A549 (cell line): ENCODE results near the gene KANSL1.

Experiments used
- POLR2AphosphoS2 ChIP-seq: conservative IDR thresholded peaks from 2 replicates; pipeline ENCODE4 v1.6.1; 2012; ENCODE audit warnings: low read length, improper control_type of control experiment, inconsistent platforms
- TF ChIP-seq, protein P1 (sequence below): fragments of >200 bp; sonication (Bioruptor Twin); formaldehyde crosslinking; IDR thresholded peaks from 3 replicates; pipeline ENCODE4 v1.5.1; 2016
- TF ChIP-seq, protein P2 (sequence below): fragments of 450-650 bp; IDR thresholded peaks from 2 replicates; pipeline ENCODE4 v1.6.1; 2014; ENCODE audit warnings: antibody characterized with exemption

DNA sequence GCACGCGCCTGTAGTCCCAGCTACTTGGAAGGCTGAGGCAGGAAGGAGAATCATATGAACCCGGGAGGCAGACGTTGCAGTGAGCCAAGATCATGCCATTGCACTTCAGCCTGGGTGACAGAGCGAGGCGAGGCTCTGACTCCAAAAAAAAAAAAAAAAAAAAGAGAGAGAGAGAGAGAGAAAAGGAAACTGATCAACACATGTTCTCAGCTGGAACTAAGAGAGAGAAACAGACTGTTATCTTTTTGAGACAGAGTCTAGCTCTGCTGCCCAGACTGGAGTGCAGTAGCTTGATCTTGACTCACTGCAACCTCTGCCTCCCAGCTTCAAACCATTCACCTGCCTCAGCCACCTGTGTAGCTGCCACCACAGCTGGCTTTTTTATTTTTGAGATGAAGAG lies 133.7 kb downstream of the KANSL1 start:
- TF ChIP-seq, protein P1, sequence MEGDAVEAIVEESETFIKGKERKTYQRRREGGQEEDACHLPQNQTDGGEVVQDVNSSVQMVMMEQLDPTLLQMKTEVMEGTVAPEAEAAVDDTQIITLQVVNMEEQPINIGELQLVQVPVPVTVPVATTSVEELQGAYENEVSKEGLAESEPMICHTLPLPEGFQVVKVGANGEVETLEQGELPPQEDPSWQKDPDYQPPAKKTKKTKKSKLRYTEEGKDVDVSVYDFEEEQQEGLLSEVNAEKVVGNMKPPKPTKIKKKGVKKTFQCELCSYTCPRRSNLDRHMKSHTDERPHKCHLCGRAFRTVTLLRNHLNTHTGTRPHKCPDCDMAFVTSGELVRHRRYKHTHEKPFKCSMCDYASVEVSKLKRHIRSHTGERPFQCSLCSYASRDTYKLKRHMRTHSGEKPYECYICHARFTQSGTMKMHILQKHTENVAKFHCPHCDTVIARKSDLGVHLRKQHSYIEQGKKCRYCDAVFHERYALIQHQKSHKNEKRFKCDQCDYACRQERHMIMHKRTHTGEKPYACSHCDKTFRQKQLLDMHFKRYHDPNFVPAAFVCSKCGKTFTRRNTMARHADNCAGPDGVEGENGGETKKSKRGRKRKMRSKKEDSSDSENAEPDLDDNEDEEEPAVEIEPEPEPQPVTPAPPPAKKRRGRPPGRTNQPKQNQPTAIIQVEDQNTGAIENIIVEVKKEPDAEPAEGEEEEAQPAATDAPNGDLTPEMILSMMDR: no peak
- TF ChIP-seq, protein P2, sequence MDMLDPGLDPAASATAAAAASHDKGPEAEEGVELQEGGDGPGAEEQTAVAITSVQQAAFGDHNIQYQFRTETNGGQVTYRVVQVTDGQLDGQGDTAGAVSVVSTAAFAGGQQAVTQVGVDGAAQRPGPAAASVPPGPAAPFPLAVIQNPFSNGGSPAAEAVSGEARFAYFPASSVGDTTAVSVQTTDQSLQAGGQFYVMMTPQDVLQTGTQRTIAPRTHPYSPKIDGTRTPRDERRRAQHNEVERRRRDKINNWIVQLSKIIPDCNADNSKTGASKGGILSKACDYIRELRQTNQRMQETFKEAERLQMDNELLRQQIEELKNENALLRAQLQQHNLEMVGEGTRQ: no peak
- TF ChIP-seq POLR2AphosphoS2: no peak
